ENCODE results near the gene MYD88. TPM values are rescaled to one million over a fixed set of nuclear protein-coding genes. Genes with fewer than 3 reads are reported as not detected.

Gene MYD88
- total RNA-seq, 1 donor from 2014 or later: 47.3 TPM

GRCh38 chr3:38169027-38169317 lies 30.5 kb downstream of the MYD88 start:
- no peak overlapping the region for H3K4me3 ChIP-seq (ENCODE audit: low read depth, low read length)
- TF ChIP-seq CTCF (conservative IDR thresholded peaks at IDR 0.05; ENCODE audit: low read depth, low read length): no peak
- no peak for DNase-seq (ENCODE audit: low read depth)

GRCh38 chr3:38170722-38171121 lies 32.3 kb downstream of the MYD88 start:
- DNase-seq (ENCODE audit: low read depth): no peak
- no peak overlapping the region for H3K4me3 ChIP-seq (ENCODE audit: low read depth, low read length)
- no peak for TF ChIP-seq CTCF (conservative IDR thresholded peaks at IDR 0.05; ENCODE audit: low read depth, low read length)

- no peak overlapping the region for H3K4me3 ChIP-seq (ENCODE audit: low read depth, low read length)
- TF ChIP-seq CTCF (conservative IDR thresholded peaks at IDR 0.05; ENCODE audit: low read depth, low read length): no peak
- DNase-seq (ENCODE audit: low read depth): no peak
These were observed 33.2 kb downstream of the MYD88 start for GRCh38 chr3:38171622-38172021.

- H3K4me3 ChIP-seq (ENCODE audit: low read depth, low read length): no peak overlapping the region
- DNase-seq (ENCODE audit: low read depth): no peak
- no peak for TF ChIP-seq CTCF (conservative IDR thresholded peaks at IDR 0.05; ENCODE audit: low read depth, low read length)
These were observed 35.5 kb downstream of the MYD88 start for GRCh38 chr3:38173834-38174418.

GRCh38 chr3:38177181-38177580 lies 38.7 kb downstream of the MYD88 start:
- no peak overlapping the region for H3K4me3 ChIP-seq (ENCODE audit: low read depth, low read length)
- TF ChIP-seq CTCF (conservative IDR thresholded peaks at IDR 0.05; ENCODE audit: low read depth, low read length): no peak
- DNase-seq (ENCODE audit: low read depth): no peak

DNA sequence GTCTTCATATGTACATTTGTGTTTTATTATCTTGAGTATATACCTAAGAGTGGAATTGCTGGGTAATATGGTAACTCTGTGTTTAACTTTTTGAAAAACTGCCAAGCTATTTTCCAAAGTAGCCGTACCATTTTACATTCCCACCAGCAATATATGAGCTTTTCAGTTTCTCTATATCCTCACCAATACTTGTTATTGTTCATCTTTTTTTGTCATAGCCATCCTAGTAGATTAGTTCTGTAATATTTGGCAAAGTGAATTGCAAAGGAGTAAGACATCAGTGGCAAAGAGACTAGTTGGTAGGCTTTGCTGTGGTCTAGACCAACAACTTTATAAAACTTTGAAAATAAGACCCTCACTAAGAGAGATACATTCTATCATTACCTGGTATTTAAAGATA lies 48.3 kb downstream of the MYD88 start:
- H3K4me3 ChIP-seq (ENCODE audit: low read depth, low read length): no peak overlapping the region
- TF ChIP-seq CTCF (conservative IDR thresholded peaks at IDR 0.05; ENCODE audit: low read depth, low read length): no peak
- no peak for DNase-seq (ENCODE audit: low read depth)

DNA sequence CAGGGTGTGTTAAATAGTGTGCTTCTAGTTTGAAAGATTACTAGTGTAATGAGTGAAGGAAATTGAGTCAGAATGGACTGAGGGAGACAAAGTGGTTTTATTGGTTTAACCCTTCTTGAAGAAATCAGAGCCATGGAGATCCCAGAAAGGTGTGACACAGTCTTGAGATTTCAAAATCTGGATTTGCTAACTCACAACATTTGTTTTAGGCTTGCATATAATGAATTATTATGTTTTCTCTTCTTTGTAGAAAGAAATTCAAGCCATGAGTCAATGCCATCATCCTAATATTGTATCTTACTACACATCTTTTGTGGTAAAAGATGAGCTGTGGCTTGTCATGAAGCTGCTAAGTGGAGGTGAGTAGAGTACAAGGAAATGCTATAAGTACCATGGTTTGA lies 52.0 kb downstream of the MYD88 start:
- TF ChIP-seq CTCF (conservative IDR thresholded peaks at IDR 0.05; ENCODE audit: low read depth, low read length): no peak
- H3K4me3 ChIP-seq (ENCODE audit: low read depth, low read length): no peak overlapping the region
- DNase-seq (ENCODE audit: low read depth): no peak

Measured in epithelial cell of proximal tubule (primary cell).